Prostate gland (tissue), 2 donors: ENCODE measurements around the gene CGA.

ENCODE experiments used
- POLR2A ChIP-seq: fragments of 450-650 bp; IDR thresholded peaks from one replicate; pipeline ENCODE4 v1.6.1; 2016; ENCODE audit warnings: antibody characterized with exemption, mild to moderate bottlenecking
- POLR2AphosphoS5 ChIP-seq: sonication (generic); formaldehyde crosslinking; IDR thresholded peaks from one replicate; pipeline ENCODE4 v1.6.1; 2017; ENCODE audit warnings: antibody characterized with exemption
- TF ChIP-seq, protein P1 (sequence below), 4 experiments: fragments of 200-600 bp in 2 of 4; fragments of 450-650 bp in 2 of 4; sonication (generic) in 2 of 4; IDR thresholded peaks; 1 replicate in 3 of 4; 2 replicates in 1 of 4; pipeline ENCODE4 v1.5.1; 2016 to 2019; ENCODE audit warnings: antibody characterized with exemption in 4 of 4, mild to moderate bottlenecking in 2 of 4, moderate library complexity in 2 of 4

DNA sequence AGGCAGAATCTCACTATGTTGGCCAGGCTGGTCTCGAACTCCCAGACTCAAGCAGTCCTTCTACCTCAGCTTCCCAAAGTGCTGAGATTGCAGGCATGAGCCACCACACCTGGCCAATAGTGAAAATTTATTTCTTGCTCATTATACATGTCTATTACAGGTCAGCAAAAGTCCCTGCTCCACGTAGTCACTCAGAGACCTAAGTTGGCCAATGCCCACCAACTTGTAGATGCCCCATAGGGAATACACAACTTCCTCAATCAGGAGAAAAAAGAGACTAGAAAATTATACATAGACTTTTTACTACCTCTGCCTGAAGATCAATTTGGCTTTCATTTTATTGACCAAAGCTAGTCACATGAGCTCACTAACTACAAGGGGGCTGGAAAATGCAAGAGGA lies 22.0 kb upstream of the CGA start:
- TF ChIP-seq POLR2A, result no peak
- TF ChIP-seq, protein P1, sequence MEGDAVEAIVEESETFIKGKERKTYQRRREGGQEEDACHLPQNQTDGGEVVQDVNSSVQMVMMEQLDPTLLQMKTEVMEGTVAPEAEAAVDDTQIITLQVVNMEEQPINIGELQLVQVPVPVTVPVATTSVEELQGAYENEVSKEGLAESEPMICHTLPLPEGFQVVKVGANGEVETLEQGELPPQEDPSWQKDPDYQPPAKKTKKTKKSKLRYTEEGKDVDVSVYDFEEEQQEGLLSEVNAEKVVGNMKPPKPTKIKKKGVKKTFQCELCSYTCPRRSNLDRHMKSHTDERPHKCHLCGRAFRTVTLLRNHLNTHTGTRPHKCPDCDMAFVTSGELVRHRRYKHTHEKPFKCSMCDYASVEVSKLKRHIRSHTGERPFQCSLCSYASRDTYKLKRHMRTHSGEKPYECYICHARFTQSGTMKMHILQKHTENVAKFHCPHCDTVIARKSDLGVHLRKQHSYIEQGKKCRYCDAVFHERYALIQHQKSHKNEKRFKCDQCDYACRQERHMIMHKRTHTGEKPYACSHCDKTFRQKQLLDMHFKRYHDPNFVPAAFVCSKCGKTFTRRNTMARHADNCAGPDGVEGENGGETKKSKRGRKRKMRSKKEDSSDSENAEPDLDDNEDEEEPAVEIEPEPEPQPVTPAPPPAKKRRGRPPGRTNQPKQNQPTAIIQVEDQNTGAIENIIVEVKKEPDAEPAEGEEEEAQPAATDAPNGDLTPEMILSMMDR (IDR thresholded peaks at IDR 0.05), result no peak
- no peak for TF ChIP-seq POLR2AphosphoS5
